Loucy (cell line): Measurements from ENCODE around the gene NANOS3.
"Not testable (repeated sequence)": the region's sequence is repeated elsewhere in the genome, so short reads cannot be mapped to it uniquely, and the experiment has no call there.

ENCODE experiments used
- CTCF ChIP-seq: fragments of 200-600 bp; sonication (generic); conservative IDR thresholded peaks from 2 replicates; pipeline ENCODE4 v1.5.1; 2014; ENCODE audit warnings: mild to moderate bottlenecking, antibody characterized with exemption, low read length
- EZH2phosphoT487 ChIP-seq: fragments of 200-600 bp; IDR thresholded peaks from 2 replicates; pipeline ENCODE4 v1.6.1; 2018; ENCODE audit warnings: antibody characterized with exemption, mild to moderate bottlenecking, moderate library complexity, borderline replicate concordance

- not testable (repeated sequence) for TF ChIP-seq CTCF, EZH2phosphoT487
These were observed 24.7 kb upstream of the NANOS3 start for GRCh38 chr19:13852171-13852707.
